HepG2 (cell line): ENCODE measurements around the gene TH. TPM values are rescaled to one million over a fixed set of nuclear protein-coding genes. Genes with fewer than 3 reads are reported as not detected.
A peak's percentile ranks its signal among the peaks of the same experiment; 100 is the strongest.

Experiments
- FOXO4 ChIP-seq: sonication (generic); formaldehyde crosslinking; conservative IDR thresholded peaks from 2 replicates; pipeline ENCODE4 v1.8.1; 2023; ENCODE audit warnings: missing genetic modification reagents
- FOXP4 ChIP-seq: sonication (generic); formaldehyde crosslinking; IDR thresholded peaks from 2 replicates; pipeline ENCODE4 v1.4.0; 2020; ENCODE audit warnings: missing genetic modification reagents
- GABPB1 ChIP-seq: IDR thresholded peaks from 2 replicates; pipeline ENCODE4 v1.6.1; 2016; ENCODE audit warnings: mild to moderate bottlenecking, missing genetic modification reagents, moderate library complexity, missing compliant biosample characterization
- GMEB2 ChIP-seq: IDR thresholded peaks from 2 replicates; pipeline ENCODE4 v1.6.1; 2016; ENCODE audit warnings: missing biosample characterization, missing genetic modification reagents, low read depth
- IRF9 ChIP-seq: sonication (generic); formaldehyde crosslinking; IDR thresholded peaks from 2 replicates; pipeline ENCODE4 v1.8.0; 2022; ENCODE audit warnings: missing genetic modification reagents, mild to moderate bottlenecking, borderline replicate concordance
- KDM2A ChIP-seq: sonication (generic); formaldehyde crosslinking; IDR thresholded peaks from 2 replicates; pipeline ENCODE4 v1.4.0; 2020; ENCODE audit warnings: low read depth, missing genetic modification reagents, borderline replicate concordance
- KLF9 ChIP-seq: IDR thresholded peaks from 2 replicates; pipeline ENCODE4 v1.6.1; 2016; ENCODE audit warnings: low read depth
- MTF2 ChIP-seq: sonication (generic); formaldehyde crosslinking; IDR thresholded peaks from 2 replicates; pipeline ENCODE4 v1.5.0; 2020; ENCODE audit warnings: missing genetic modification reagents, borderline replicate concordance
- NBN ChIP-seq: fragments of 450-650 bp; conservative IDR thresholded peaks from 2 replicates; pipeline ENCODE4 v1.6.1; 2017
- RBFOX2 ChIP-seq: fragments of 200-400 bp; formaldehyde crosslinking; IDR thresholded peaks from 2 replicates; pipeline ENCODE4 v1.6.1; 2017; ENCODE audit warnings: low read depth, mild to moderate bottlenecking, low read length
- RBM39 ChIP-seq: fragments of 200-400 bp; formaldehyde crosslinking; IDR thresholded peaks from one replicate; pipeline ENCODE4 v1.6.1; 2018; ENCODE audit warnings: antibody characterized with exemption, mild to moderate bottlenecking, low read depth, low read length; ENCODE audit not compliant: poor library complexity, severe bottlenecking
- RNF2 ChIP-seq: fragments of 450-650 bp; conservative IDR thresholded peaks from 2 replicates; pipeline ENCODE4 v1.6.1; 2016; ENCODE audit warnings: low read depth
- SMARCC2 ChIP-seq: fragments of 450-650 bp; IDR thresholded peaks from 2 replicates; pipeline ENCODE4 v1.6.1; 2017; ENCODE audit warnings: antibody characterized with exemption, mild to moderate bottlenecking
- TBX2 ChIP-seq: sonication (generic); formaldehyde crosslinking; IDR thresholded peaks from 2 replicates; pipeline ENCODE4 v1.5.0; 2020; ENCODE audit warnings: missing genetic modification reagents, mild to moderate bottlenecking, borderline replicate concordance
- TMF1 ChIP-seq: sonication (generic); formaldehyde crosslinking; IDR thresholded peaks from 2 replicates; pipeline ENCODE4 v1.8.1; 2022; ENCODE audit warnings: low read depth, missing genetic modification reagents
- XBP1 ChIP-seq: sonication (generic); formaldehyde crosslinking; IDR thresholded peaks from 2 replicates; pipeline ENCODE4 v1.5.0; 2020; ENCODE audit warnings: missing genetic modification reagents
- XRCC5 ChIP-seq: fragments of 200-400 bp; formaldehyde crosslinking; optimal IDR thresholded peaks from 2 replicates; pipeline ENCODE3; 2017; ENCODE audit warnings: mild to moderate bottlenecking, low read length
- ZFY ChIP-seq: sonication (generic); formaldehyde crosslinking; IDR thresholded peaks from 2 replicates; pipeline ENCODE4 v1.4.0; 2020; ENCODE audit warnings: missing genetic modification reagents
- ZNF232 ChIP-seq: sonication (generic); formaldehyde crosslinking; IDR thresholded peaks from 2 replicates; pipeline ENCODE4 v1.4.0; 2020; ENCODE audit warnings: missing genetic modification reagents, borderline replicate concordance
- ZNF251 ChIP-seq: sonication (generic); formaldehyde crosslinking; IDR thresholded peaks from 2 replicates; pipeline ENCODE4 v1.9.0; 2021; ENCODE audit warnings: mild to moderate bottlenecking, missing genetic modification reagents
- ZNF329 ChIP-seq: sonication (generic); formaldehyde crosslinking; IDR thresholded peaks from 2 replicates; pipeline ENCODE4 v1.9.0; 2021; ENCODE audit warnings: low read depth, mild to moderate bottlenecking, missing genetic modification reagents
- ZNF768 ChIP-seq: sonication (generic); formaldehyde crosslinking; IDR thresholded peaks from 2 replicates; pipeline ENCODE4 v1.4.0; 2020; ENCODE audit warnings: missing genetic modification reagents
- polyA plus RNA-seq, 8 experiments: library from polyadenylated mRNA; depleted of rRNA in 3 of 8; stranded (reverse) in 7 of 8; unstranded in 1 of 8; fragments of >200 nt; fragmentation: Illumina TruSeq in 4 of 8; extraction: Trizol in 4 of 8; gene quantifications; 2 replicates each; pipeline versions ENCODE4 v1.2.1 to v1.2.3, GENCODE V29; 2011 to 2016; ENCODE audit warnings: low read depth in 4 of 8, missing spikeins in 1 of 8, mixed read lengths in 1 of 8; ENCODE audit not compliant: insufficient read depth in 1 of 8
- total RNA-seq, 5 experiments: library from RNA; depleted of rRNA; stranded (reverse); fragments of >200 nt; fragmentation: Illumina TruSeq; extraction: Trizol; gene quantifications; 2 replicates each; pipeline ENCODE4 v1.2.3, GENCODE V29; 2016; ENCODE audit warnings: low read depth in 1 of 5

The TH gene
- total and polyA plus RNA-seq, 2 of the 13 experiments (the other 11 are each of a cell fraction or from before 2014, with no cell fraction given), result 0.36 TPM; not detected in 1

- TF ChIP-seq KDM2A (CRISPR knock-in tag) (peak; percentile 34; the same call in 1 of the 2 replicates), GABPB1 (CRISPR knock-in tag) (no peak; the same call in 1 of the 2 replicates), XRCC5 (peak; percentile 32), RBFOX2 (0 out of 2 replicates have a peak, but pooled peaks have one; percentile 20), ZNF232 (CRISPR knock-in tag) (no peak), ZNF251 (no peak), RBM39 (peak; percentile 6), ZNF768 (CRISPR knock-in tag) (no peak; the same call in 1 of the 2 replicates), MTF2 (CRISPR knock-in tag) (no peak), KLF9 (CRISPR knock-in tag) (no peak), SMARCC2 (no peak), ZNF329 (CRISPR knock-in tag) (no peak), ZFY (peak; percentile 44; the same call in 1 of the 2 replicates), IRF9 (no peak), GMEB2 (CRISPR knock-in tag) (no peak), FOXO4 (CRISPR knock-in tag) (no peak), NBN (no peak), RNF2 (peak; percentile 69; the same call in 1 of the 2 replicates), XBP1 (no peak), FOXP4 (CRISPR knock-in tag) (no peak), TMF1 (CRISPR knock-in tag) (no peak), TBX2 (CRISPR knock-in tag) (peak; percentile 28; the same call in 1 of the 2 replicates)
These were observed 31.8 kb downstream of the TH start (continued) for GRCh38 chr11:2139621-2140337.
